Subcutaneous adipose tissue (tissue), 4 donors: ENCODE data around the gene OR52E4. TPM values are rescaled to one million over a fixed set of nuclear protein-coding genes. Genes with fewer than 3 reads are reported as not detected.

Source experiments
- CTCF ChIP-seq: fragments of 450-650 bp; IDR thresholded peaks from one replicate; pipeline ENCODE4 v1.5.1; 2016; ENCODE audit warnings: low read depth, mild to moderate bottlenecking, control low read depth, antibody characterized with exemption, moderate library complexity
- total RNA-seq, 4 donors: library from RNA; depleted of rRNA; stranded (reverse); fragments of >200 nt; gene quantifications; one replicate each; pipeline ENCODE4 v1.1.0, GENCODE V29; 2016

The OR52E4 gene
- total RNA-seq, 4 donors from 2014 or later, result not detected

DNA sequence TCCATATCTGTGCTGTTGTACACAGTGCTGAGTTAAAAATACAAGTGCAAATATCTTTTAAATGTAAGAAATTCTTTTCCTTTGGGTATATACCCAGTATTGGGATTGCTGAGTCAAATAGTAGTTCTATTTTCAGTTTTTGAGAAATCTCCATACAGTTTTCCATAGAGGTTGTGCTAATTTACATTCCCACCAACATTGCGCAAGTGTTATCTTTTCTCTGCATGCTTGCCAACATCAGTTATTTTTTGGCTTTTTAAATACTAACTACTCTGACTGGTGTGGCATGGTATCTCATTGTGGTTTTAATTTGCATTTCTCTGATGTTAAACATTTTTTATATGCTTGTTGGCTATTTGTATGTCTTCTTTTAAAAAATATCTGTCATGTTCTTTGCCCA is 29.4 kb upstream of the OR52E4 start:
- TF ChIP-seq CTCF, result no peak

DNA sequence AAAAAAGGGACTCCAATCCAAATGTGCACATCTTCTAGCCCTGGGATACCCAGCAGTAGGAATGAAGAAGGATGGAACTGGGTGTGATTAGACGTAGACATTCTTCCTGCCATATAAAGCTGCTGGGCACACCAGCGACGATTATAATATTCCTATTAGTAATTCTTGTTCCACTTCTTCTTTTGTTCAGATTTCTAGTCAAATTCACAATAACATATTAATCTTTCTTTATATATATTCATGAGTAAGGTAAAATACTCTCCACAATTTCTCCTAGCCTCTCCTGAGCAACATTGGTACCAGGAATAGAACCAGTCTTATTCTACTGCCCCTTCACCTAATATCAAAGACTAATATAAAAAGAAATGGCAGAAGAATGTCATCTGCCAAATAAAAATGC is 22.8 kb upstream of the OR52E4 start, which contains the start of gene OR52E8:
Gene OR52E8, minus strand, starts transcription at position 101 of the 400 bp plus-strand sequence. Its CDS starts 0 bp downstream, at position 101.
- TF ChIP-seq CTCF, result no peak

DNA sequence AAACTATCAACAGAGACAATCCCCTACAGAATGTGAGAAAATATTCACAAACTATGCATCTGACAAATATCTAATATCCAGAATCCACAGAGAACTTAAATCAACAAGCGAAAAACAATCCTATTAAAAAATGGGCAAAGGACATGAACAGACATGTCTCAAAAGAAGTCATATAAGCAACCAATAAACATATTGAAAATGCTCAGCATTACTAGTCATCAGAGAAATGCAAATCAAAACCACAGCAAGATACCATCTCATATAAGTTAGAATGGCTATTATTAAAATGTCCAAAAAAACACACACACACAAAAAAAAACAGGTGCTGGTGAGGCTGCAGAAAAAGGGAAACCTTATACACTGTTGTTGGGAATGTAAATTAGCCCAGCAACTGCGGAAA is 14.6 kb upstream of the OR52E4 start:
- TF ChIP-seq CTCF, result no peak

DNA sequence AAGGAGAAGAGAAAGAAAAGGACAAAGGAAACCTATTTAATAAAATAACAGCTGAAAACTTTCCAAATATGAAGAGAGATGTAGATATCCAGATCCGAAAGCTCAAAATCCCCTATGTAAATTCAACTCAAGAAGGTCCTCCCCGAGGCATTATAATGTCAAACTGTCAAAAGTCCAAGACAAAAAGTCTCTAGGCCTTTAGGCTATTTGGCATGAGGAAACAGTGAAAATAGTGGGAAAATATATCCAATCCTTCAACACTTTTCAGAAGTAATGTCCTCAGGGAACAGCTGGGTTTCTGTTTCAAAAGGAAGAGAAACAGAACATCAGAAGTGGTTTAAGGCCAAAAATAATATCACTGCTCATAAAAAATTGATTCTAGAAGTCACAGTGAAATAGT is 1.9 kb upstream of the OR52E4 start:
- TF ChIP-seq CTCF, result no peak

DNA sequence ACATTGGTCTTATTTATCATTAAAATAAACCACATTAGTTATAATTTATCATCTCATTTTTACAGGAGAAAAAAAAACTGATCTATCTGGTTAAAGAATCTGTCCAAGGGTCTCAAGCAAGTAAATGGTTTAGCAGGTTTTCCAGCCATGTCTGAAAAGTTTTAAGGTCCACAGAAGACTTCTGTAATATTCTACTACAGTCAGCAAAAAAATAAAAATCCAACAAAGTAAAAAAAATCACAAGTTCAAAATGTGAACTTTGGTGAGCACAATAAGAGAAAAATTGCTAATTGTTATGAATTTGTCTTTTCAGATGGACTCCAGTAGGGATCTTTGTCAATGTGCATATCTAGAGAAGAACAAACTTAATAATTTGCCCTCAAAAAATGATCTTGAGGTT is 1.3 kb downstream of the OR52E4 start:
- no peak for TF ChIP-seq CTCF

- no peak for TF ChIP-seq CTCF
Observed at GRCh38 chr11:5887172-5887571, 6.7 kb downstream of the OR52E4 start.

- no peak for TF ChIP-seq CTCF
Observed at GRCh38 chr11:5887661-5888060, 7.2 kb downstream of the OR52E4 start.
